PC-3 (cell line): ENCODE data around the gene MPP1. TPM values are rescaled to one million over a fixed set of nuclear protein-coding genes. Genes with fewer than 3 reads are reported as not detected.

Source experiments
- ATAC-seq: fragments of 200-7000 bp; cut with Tn5 transposase; 2 replicates; pipeline ENCODE4 v1.9.1; 2020; ENCODE audit warnings: mild to moderate bottlenecking, moderate library complexity
- BruUV-seq: library from RNA; stranded (reverse); fragments of 400-500 nt; replicated peaks from 2 replicates; lab custom pipeline; 2021; lab: Mats Ljungman, UMichigan
- CTCF ChIA-PET: fragments of 300-600 bp; sonication (Branson Sonifier 250); formaldehyde crosslinking; loops from one replicate; lab custom pipeline; 2022; ENCODE audit warnings: antibody characterized with exemption; lab: Charles Lee
- POLR2A ChIA-PET: fragments of 300-600 bp; sonication (Branson Sonifier 250); formaldehyde crosslinking; loops from one replicate; lab custom pipeline; 2022; ENCODE audit warnings: antibody characterized with exemption; ENCODE audit not compliant: unreplicated experiment; lab: Charles Lee
- DNase-seq: peaks from one replicate; pipeline ENCODE4 v3.0.0-alpha.2; 2015
- H2AFZ ChIP-seq: fragments of 300-600 bp; sonication (generic); 2 replicates; pipeline ENCODE4 v1.6.0; 2016; ENCODE audit warnings: antibody characterized with exemption, low read length
- H3F3A ChIP-seq: fragments of 300-600 bp; sonication (generic); one replicate; pipeline ENCODE4 v1.6.0; 2017; ENCODE audit warnings: antibody characterized with exemption, low read length, control low read depth, mild to moderate bottlenecking; ENCODE audit not compliant: unreplicated experiment
- H3K27ac ChIP-seq: fragments of 300-600 bp; sonication (generic); 2 replicates; pipeline ENCODE4 v1.5.1; 2016; ENCODE audit warnings: mild to moderate bottlenecking, low read length
- H3K27me3 ChIP-seq: fragments of 300-600 bp; sonication (generic); 2 replicates; pipeline ENCODE4 v1.6.1; 2016; ENCODE audit warnings: low read length, mixed read lengths
- H3K36me3 ChIP-seq: fragments of 300-600 bp; sonication (generic); 2 replicates; pipeline ENCODE4 v1.6.1; 2016; ENCODE audit warnings: low read depth, mixed run types, low read length, mixed read lengths
- H3K4me1 ChIP-seq: fragments of 300-600 bp; sonication (generic); 2 replicates; pipeline ENCODE4 v1.5.1; 2016; ENCODE audit warnings: low read length; ENCODE audit not compliant: insufficient read depth
- H3K4me2 ChIP-seq: fragments of 300-600 bp; sonication (generic); 2 replicates; pipeline ENCODE4 v1.6.0; 2016; ENCODE audit warnings: low read length
- H3K4me3 ChIP-seq: fragments of 300-600 bp; sonication (generic); 2 replicates; pipeline ENCODE4 v1.5.1; 2016; ENCODE audit warnings: mild to moderate bottlenecking, low read length, mixed read lengths
- H3K79me2 ChIP-seq: fragments of 300-600 bp; sonication (generic); 2 replicates; pipeline ENCODE4 v1.6.1; 2017; ENCODE audit warnings: low read length, mixed read lengths
- H3K9ac ChIP-seq: fragments of 300-600 bp; sonication (generic); 2 replicates; pipeline ENCODE4 v1.6.0; 2016; ENCODE audit warnings: mild to moderate bottlenecking, low read length
- H3K9me2 ChIP-seq: fragments of 300-600 bp; sonication (generic); replicated peaks from 2 replicates; pipeline ENCODE4 v1.6.1; 2016; ENCODE audit warnings: mixed run types, low read length, mixed read lengths
- H3K9me3 ChIP-seq: fragments of 300-600 bp; sonication (generic); 2 replicates; pipeline ENCODE4 v1.6.1; 2016; ENCODE audit warnings: low read length, mixed read lengths
- H4K20me1 ChIP-seq: fragments of 300-600 bp; sonication (generic); 2 replicates; pipeline ENCODE4 v1.6.1; 2016; ENCODE audit warnings: low read length, mixed read lengths
- EZH2 ChIP-seq: fragments of 300-600 bp; sonication (generic); IDR thresholded peaks from one replicate; pipeline ENCODE4 v1.6.1; 2017; ENCODE audit warnings: antibody characterized with exemption, mild to moderate bottlenecking, low read length; ENCODE audit not compliant: unreplicated experiment
- EZH2phosphoT487 ChIP-seq: fragments of 300-600 bp; sonication (generic); IDR thresholded peaks from 2 replicates; pipeline ENCODE4 v1.6.1; 2018; ENCODE audit warnings: mild to moderate bottlenecking, antibody characterized with exemption, low read length, borderline replicate concordance
- intact Hi-C: fragments of 100-400 bp; cut with micrococcal nuclease; formaldehyde crosslinking; loops from 2 replicates; pipeline ENCODE4 v1.9.0; 2023
- total RNA-seq: library from RNA; depleted of rRNA; stranded (reverse); fragments of >200 nt; gene quantifications from 2 replicates; pipeline ENCODE4 v1.2.3, GENCODE V29; 2014
- TF ChIP-seq, protein P1 (sequence below): fragments of 300-600 bp; sonication (generic); conservative IDR thresholded peaks from 2 replicates; pipeline ENCODE4 v1.5.1; 2017; ENCODE audit warnings: antibody characterized with exemption, low read depth, mild to moderate bottlenecking, low read length

The MPP1 gene
- total RNA-seq, 1 experiment from 2014 or later: 18.8 TPM

DNA sequence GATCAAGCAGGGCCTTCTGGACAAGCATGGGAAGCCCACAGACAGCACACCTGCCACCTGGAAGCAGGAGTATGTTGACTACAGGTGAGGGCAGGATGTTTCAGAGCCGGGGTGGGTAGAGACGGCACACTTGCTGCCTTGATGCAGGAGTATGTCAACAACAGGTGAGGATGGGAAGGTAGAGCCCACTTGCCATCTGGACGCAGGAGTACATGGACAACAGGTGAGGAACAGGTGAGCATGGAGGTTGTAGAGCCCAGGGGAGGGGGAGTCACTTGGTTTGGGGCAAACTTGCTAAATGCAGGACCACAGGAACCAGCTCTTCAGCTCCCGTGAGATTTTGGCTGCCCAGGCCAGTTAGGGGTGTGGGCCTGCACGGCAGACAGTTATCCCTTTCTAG, 30.7 kb downstream of the MPP1 start:
- H3F3A ChIP-seq: no peaks in the 10 kb centered on the region
- H2AFZ ChIP-seq: no peak overlapping the region
- H3K27ac ChIP-seq: no peak overlapping the region
- H3K4me1 ChIP-seq: no peaks in the 10 kb centered on the region
- H3K9me2 ChIP-seq: no peaks in the 10 kb centered on the region
- DNase-seq (no peak), ATAC-seq (no peak)
- H3K36me3 ChIP-seq: peaks cover 65% of the 10 kb centered on the region
- H3K4me2 ChIP-seq: no peak overlapping the region
- H3K9me3 ChIP-seq: no peaks in the 10 kb centered on the region
- no peak for TF ChIP-seq EZH2
- TF ChIP-seq EZH2phosphoT487: no peak
- TF ChIP-seq, protein P1, sequence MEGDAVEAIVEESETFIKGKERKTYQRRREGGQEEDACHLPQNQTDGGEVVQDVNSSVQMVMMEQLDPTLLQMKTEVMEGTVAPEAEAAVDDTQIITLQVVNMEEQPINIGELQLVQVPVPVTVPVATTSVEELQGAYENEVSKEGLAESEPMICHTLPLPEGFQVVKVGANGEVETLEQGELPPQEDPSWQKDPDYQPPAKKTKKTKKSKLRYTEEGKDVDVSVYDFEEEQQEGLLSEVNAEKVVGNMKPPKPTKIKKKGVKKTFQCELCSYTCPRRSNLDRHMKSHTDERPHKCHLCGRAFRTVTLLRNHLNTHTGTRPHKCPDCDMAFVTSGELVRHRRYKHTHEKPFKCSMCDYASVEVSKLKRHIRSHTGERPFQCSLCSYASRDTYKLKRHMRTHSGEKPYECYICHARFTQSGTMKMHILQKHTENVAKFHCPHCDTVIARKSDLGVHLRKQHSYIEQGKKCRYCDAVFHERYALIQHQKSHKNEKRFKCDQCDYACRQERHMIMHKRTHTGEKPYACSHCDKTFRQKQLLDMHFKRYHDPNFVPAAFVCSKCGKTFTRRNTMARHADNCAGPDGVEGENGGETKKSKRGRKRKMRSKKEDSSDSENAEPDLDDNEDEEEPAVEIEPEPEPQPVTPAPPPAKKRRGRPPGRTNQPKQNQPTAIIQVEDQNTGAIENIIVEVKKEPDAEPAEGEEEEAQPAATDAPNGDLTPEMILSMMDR: no peak
- ChIA-PET POLR2A (interaction anchor here (0.5 kb wide), 1 partner anchor 284 kb away, joined by 10 read pairs; the partner anchor contains the start of gene SLC10A3), CTCF (no interaction called here)
- H4K20me1 ChIP-seq: 0 out of 2 replicates have a peak, but pooled peaks cover 9% of the 10 kb centered on the region
- no peak overlapping the region for H3K4me3 ChIP-seq
- H3K79me2 ChIP-seq: peaks cover 5% of the 10 kb centered on the region; the same call in 1 of the 2 replicates
- no peaks in the 10 kb centered on the region for H3K27me3 ChIP-seq
- H3K9ac ChIP-seq: no peak overlapping the region
- intact Hi-C loops: no loop called here
- no TSS peak for BruUV-seq

DNA sequence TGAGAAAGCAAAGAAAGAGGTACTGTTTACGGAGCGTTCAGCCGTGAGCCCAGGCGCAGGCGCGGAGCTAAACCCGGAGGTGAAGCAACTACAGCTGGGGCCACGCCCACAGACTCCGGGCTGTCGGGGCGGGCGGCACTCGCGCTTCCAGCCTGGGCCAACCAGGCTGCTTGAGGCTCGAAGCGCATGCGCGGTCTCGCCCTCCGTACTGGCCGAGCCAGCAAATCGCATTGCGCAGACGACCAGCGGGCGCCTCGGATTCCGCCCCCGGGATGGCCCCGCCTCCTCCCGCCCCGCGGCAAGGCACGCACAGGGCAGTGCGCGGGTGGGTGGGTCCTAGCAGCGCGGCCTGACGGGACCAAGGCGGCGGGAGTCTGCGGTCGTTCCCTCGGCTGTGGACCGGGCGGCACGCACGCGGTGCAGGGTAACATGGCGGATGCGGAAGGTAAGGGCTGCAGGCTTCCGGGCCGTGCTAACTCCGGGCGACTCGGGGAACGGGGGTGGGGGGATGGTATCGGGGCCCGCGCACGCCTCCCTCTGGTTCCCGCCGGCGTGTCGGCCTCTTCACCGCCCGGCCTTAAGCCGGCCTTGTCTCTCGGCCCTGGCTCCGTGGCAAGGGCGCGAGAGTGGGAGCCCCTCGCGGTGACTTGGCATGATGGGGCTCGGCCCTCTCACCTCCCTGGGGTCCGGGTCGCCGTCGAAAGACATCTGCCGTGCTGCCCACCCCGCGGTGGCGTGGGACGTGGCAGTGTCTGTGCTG, 42.6 kb downstream of the MPP1 start, which contains the start of gene DKC1:
DKC1 (plus strand) TSS at position 328 of the 760 bp plus-strand sequence; CDS start at position 430, 102 bp downstream.
- Histone ChIP-seq H3K9me2 (no peaks in the 10 kb centered on the region), H3K4me2 (peak within 1 kb of the TSS; percentile 92), H3F3A (no peaks in the 10 kb centered on the region), H3K27me3 (no peaks in the 10 kb centered on the region), H3K79me2 (peaks cover 48% of the 10 kb centered on the region), H3K36me3 (peaks cover 33% of the 10 kb centered on the region), H4K20me1 (peaks cover 30% of the 10 kb centered on the region), H3K9me3 (no peaks in the 10 kb centered on the region), H3K27ac (peak within 1 kb of the TSS; percentile 60), H3K9ac (peak within 1 kb of the TSS; percentile 98), H3K4me3 (peak within 1 kb of the TSS; percentile 93), H3K4me1 (peaks cover 8% of the 10 kb centered on the region), H2AFZ (peak within 1 kb of the TSS; percentile 75)
- DNase-seq (peak; percentile 98), ATAC-seq (peak; percentile 91)
- intact Hi-C loops: loop anchor here (5.0 kb wide), 1 partner anchor 45 kb away; the partner anchor contains the start of gene MPP1
- TF ChIP-seq EZH2phosphoT487 (no peak), EZH2 (no peak)
- TF ChIP-seq, protein P1: no peak
- ChIA-PET CTCF (no interaction called here), POLR2A (interaction anchor here (1.0 kb wide), 1 partner anchor 272 kb away, joined by 3 read pairs; the partner anchor contains the start of gene SLC10A3)
- BruUV-seq: no TSS peak
